WERI-Rb-1 (cell line): Measurements from ENCODE around the gene ADPRH.

ENCODE experiments used
- DNase-seq: peaks from one replicate; pipeline ENCODE4 v3.0.0-alpha.2; 2020
- H3K27ac ChIP-seq: fragments of 250-450 bp; sonication (Bioruptor Pico); 2 replicates; pipeline ENCODE4 v1.5.1; 2020; ENCODE audit warnings: mild to moderate bottlenecking, moderate library complexity
- H3K27me3 ChIP-seq: fragments of 250-450 bp; sonication (Bioruptor Pico); 2 replicates; pipeline ENCODE4 v1.5.1; 2021; ENCODE audit warnings: mild to moderate bottlenecking, low read depth, moderate library complexity; ENCODE audit not compliant: insufficient read depth, severe bottlenecking
- H3K36me3 ChIP-seq: fragments of 250-450 bp; sonication (Bioruptor Pico); 2 replicates; pipeline ENCODE4 v1.5.1; 2020; ENCODE audit warnings: mild to moderate bottlenecking, moderate library complexity
- H3K4me3 ChIP-seq: 2 replicates; pipeline ENCODE4 v1.5.1; 2011; ENCODE audit warnings: low read depth, mild to moderate bottlenecking, control low read depth, low read length
- H3K9me3 ChIP-seq: fragments of 250-450 bp; sonication (Bioruptor Pico); 2 replicates; pipeline ENCODE4 v1.5.1; 2021; ENCODE audit warnings: mild to moderate bottlenecking, moderate library complexity; ENCODE audit not compliant: severe bottlenecking
- CTCF ChIP-seq: IDR thresholded peaks from 2 replicates; pipeline ENCODE4 v1.5.1; 2011; ENCODE audit warnings: low read depth, mild to moderate bottlenecking, control low read depth, inconsistent platforms, low read length

Gene ADPRH

GRCh38 chr3:119595639-119596334, 16.5 kb downstream of the ADPRH start:
- TF ChIP-seq CTCF, result no peak
- no peak for DNase-seq
- Histone ChIP-seq H3K9me3 (no peaks in the 10 kb centered on the region), H3K27me3 (no peaks in the 10 kb centered on the region), H3K27ac (no peak overlapping the region), H3K36me3 (no peaks in the 10 kb centered on the region), H3K4me3 (no peak overlapping the region)

GRCh38 chr3:119596398-119596797, 17.1 kb downstream of the ADPRH start:
- Histone ChIP-seq H3K4me3 (no peak overlapping the region), H3K27ac (no peak overlapping the region), H3K36me3 (no peaks in the 10 kb centered on the region), H3K27me3 (no peaks in the 10 kb centered on the region), H3K9me3 (no peaks in the 10 kb centered on the region)
- DNase-seq, result no peak
- no peak for TF ChIP-seq CTCF

GRCh38 chr3:119597548-119598288, 18.4 kb downstream of the ADPRH start, which contains the start of gene PLA1A:
TSS of gene PLA1A (plus strand) at chr3:119597885. CDS start at chr3:119597914, 29 bp downstream.
- Histone ChIP-seq H3K9me3 (no peaks in the 10 kb centered on the region), H3K27me3 (no peaks in the 10 kb centered on the region), H3K4me3 (no peak within 1 kb of the TSS), H3K36me3 (no peaks in the 10 kb centered on the region), H3K27ac (no peak within 1 kb of the TSS)
- TF ChIP-seq CTCF, result no peak
- DNase-seq, result no peak

GRCh38 chr3:119598410-119599098, 19.3 kb downstream of the ADPRH start:
- DNase-seq, result no peak
- TF ChIP-seq CTCF, result no peak
- no peaks in the 10 kb centered on the region for H3K9me3 ChIP-seq
- H3K27me3 ChIP-seq, result no peaks in the 10 kb centered on the region
- no peaks in the 10 kb centered on the region for H3K36me3 ChIP-seq
- H3K4me3 ChIP-seq, result no peak overlapping the region
- no peak overlapping the region for H3K27ac ChIP-seq

GRCh38 chr3:119599558-119600174, 20.4 kb downstream of the ADPRH start:
- no peak for DNase-seq
- Histone ChIP-seq H3K9me3 (no peaks in the 10 kb centered on the region), H3K27me3 (no peaks in the 10 kb centered on the region), H3K27ac (no peak overlapping the region), H3K36me3 (no peaks in the 10 kb centered on the region), H3K4me3 (no peak overlapping the region)
- TF ChIP-seq CTCF, result no peak
